Activated CD8-positive, alpha-beta memory T cell treated with anti-CD3 and anti-CD28 coated beads for 36 hours (primary cell): ENCODE data around the gene SLCO6A1. TPM values are rescaled to one million over a fixed set of nuclear protein-coding genes. Genes with fewer than 3 reads are reported as not detected.

Experiments
- CTCF ChIA-PET: fragments of 350-600 bp; sonication (Branson Sonifier 250); formaldehyde crosslinking; loops from one replicate; lab custom pipeline; 2021; ENCODE audit warnings: antibody characterized with exemption; lab: Charles Lee
- POLR2A ChIA-PET: fragments of 350-600 bp; sonication (Branson Sonifier 250); formaldehyde crosslinking; loops from one replicate; lab custom pipeline; 2021; ENCODE audit warnings: antibody characterized with exemption; lab: Charles Lee
- total RNA-seq, 2 experiments: library from RNA; stranded (reverse); gene quantifications; one replicate each; pipeline ENCODE4 v1.2.3, GENCODE V29; 2021

SLCO6A1 gene
- total RNA-seq, 2 experiments from 2014 or later: not detected

GRCh38 chr5:102483736-102484135, 15.1 kb downstream of the SLCO6A1 start:
- ChIA-PET POLR2A (no interaction called here), CTCF (no interaction called here)

GRCh38 chr5:102481054-102481715, 17.6 kb downstream of the SLCO6A1 start:
- ChIA-PET CTCF (no interaction called here), POLR2A (no interaction called here)

- ChIA-PET POLR2A (no interaction called here), CTCF (no interaction called here)
Measured at GRCh38 chr5:102453716-102454115, 45.1 kb downstream of the SLCO6A1 start.

DNA sequence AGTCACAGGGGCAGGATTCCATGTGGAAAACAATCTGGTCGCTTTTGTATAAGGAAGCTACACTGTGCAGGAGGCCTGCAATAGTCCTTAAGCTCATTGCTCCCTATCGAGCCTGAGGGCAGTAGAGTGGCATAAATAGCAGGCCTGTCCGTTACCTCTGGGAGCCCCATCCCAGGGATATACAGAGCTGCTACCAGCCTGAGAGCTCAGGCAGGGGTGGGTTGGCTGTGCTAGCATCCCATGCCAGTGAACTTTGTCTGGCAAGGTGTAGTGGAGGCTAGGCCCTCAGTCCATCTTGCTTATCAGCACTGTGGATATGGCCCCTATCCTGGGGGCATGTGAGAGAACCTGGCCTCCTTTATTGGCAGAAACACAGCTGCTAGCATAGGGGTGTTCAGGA, 47.7 kb downstream of the SLCO6A1 start:
- ChIA-PET POLR2A (no interaction called here), CTCF (no interaction called here)

DNA sequence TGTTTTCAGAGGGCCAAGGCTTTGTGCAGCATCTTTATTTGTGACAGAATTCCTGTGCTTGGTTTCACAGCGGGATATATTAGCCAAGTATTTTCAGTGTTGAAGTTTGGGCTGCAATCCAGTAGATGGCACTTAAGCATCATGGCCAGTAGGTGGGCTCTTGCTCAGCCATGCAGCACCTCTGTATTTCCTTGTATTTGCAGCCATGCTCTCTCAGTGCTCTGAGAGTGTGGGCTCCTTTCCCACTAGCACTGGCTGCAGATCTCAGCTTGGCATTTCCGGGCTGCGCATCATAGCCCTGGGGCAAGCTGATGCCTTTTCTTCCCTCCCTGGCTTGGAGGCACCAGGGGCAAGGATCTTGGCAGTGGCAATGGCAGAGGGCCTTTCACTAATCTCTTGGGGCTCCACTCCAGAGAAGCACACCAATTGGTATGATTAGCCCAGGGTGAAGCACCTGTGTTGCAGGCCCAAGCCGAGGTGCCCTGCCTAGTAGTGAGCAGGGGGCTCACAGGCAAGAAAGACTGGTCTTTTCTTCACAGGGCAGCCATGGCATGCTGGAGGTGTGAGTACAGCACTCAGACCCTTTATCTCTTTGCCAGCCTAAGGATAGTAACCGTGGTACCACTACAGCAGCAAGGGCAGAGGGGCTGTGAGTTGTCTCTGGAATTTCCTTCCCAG, 48.3 kb downstream of the SLCO6A1 start:
- ChIA-PET POLR2A (no interaction called here), CTCF (no interaction called here)

GRCh38 chr5:102433473-102433872, 65.3 kb downstream of the SLCO6A1 start:
- CTCF ChIA-PET: no interaction called here
- POLR2A ChIA-PET: no interaction called here

DNA sequence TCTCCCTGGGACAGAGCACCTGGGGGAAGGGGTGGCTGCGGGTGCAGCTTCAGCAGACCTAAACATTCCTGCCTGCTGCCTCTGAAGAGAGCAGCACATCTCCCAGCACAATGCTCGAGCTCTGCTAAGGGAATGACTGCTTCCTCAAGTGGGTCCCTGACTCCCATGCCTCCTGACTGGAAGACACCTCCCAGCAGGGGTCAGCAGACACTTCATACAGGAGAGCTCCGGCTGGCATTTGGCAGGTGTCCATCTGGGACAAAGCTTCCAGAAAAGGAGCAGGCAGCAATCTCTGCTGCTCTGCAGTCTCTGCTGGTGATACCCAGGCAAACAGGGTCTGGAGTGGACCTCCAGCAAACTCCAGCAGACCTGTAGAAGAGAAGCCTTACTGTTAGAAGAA, 77.2 kb downstream of the SLCO6A1 start:
- ChIA-PET POLR2A (no interaction called here), CTCF (no interaction called here)

DNA sequence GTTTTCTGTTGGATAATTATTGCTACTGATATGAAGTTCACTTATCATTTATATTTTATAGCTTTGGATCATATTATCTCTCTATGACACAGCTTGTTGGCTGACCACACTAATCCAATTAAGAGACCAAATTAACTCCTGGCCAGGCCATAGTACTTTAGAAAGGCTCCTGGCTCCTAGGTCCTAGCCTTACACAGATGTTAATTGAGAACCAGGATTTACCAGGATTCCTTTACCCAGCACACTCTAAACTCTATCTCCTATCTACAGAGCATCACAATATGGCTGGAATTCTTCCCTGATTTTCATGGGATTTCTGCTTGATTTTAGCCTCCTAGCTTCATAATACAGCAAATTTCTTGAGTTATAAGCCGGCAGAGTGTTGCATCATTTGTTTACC, 80.3 kb downstream of the SLCO6A1 start:
- ChIA-PET POLR2A (no interaction called here), CTCF (no interaction called here)

- ChIA-PET CTCF (no interaction called here), POLR2A (no interaction called here)
Measured at GRCh38 chr5:102414448-102414847, 84.4 kb downstream of the SLCO6A1 start.

GRCh38 chr5:102388235-102388634, 110.6 kb downstream of the SLCO6A1 start:
- POLR2A ChIA-PET: no interaction called here
- CTCF ChIA-PET: no interaction called here

DNA sequence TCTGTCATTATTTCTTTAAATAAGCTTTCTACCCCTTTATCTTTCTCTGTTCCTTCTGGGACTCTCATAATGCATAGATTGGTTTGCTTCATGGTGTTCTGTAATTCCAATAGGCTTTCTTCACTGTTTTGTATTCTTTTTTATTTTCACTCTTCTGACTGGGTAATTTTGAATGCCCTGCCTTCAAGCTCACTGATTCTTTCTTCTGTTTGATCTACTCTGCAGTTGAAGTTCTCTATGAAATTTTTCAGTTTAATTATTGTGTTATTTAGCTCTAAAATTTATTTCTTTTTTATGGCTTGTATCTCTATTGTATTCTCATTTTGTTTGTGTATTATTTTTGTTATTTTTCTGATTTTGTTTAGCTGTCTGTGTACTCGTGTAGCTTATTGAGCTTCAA, 113.4 kb downstream of the SLCO6A1 start:
- CTCF ChIA-PET: no interaction called here
- POLR2A ChIA-PET: no interaction called here

GRCh38 chr5:102380174-102380573, 118.6 kb downstream of the SLCO6A1 start:
- CTCF ChIA-PET: no interaction called here
- POLR2A ChIA-PET: no interaction called here

GRCh38 chr5:102375876-102376275, 122.9 kb downstream of the SLCO6A1 start:
- CTCF ChIA-PET: no interaction called here
- POLR2A ChIA-PET: no interaction called here

DNA sequence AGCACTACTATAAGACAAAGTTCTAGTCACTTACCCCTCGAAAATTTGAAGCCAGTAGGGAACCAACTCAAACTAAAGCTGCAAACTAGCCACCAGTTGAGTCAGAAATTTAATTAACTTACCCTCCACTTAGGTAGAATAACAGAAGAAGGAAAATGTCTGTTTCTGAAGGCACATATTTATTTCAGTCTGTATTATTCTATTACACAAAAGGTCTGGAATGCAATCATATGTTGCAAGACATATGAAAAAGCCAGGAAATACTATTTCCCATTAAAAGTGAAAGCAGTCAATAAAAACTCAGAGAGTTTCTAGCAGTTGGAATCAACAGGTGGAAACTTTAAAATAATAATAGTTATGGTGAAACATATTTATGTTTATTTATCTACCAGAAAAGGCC, 123.5 kb downstream of the SLCO6A1 start:
- ChIA-PET POLR2A (no interaction called here), CTCF (no interaction called here)

- CTCF ChIA-PET: no interaction called here
- POLR2A ChIA-PET: no interaction called here
Measured at GRCh38 chr5:102368392-102368791, 130.4 kb downstream of the SLCO6A1 start.

DNA sequence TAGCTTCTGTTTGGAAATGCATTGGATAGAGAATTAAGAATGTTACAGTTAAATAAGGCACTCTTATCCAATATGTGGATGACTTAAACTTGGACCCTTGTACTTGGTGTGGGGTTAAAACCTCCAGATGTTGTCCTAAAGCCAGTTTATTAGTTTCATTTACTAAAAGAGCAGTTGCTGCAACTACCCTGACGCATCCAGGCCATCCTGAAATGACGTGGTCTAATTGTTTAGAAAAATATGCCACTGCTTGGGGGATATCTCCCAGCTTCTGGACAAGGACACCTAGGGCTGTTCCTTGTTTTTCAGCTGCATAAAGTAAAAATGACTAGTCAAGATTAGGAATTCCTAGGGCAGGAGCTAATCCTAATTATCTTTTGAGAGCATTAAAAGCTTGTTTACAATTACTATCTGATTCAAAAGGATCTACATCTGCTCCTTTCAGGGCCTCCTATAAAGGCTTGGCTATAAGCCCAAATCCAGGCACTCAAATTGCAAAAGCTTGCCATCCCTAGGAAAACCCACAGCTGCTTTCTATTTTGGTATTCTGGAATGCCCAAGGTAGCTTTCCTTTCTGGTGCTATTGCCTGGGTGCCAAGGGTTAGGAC, 157.0 kb downstream of the SLCO6A1 start:
- ChIA-PET POLR2A (no interaction called here), CTCF (no interaction called here)

- ChIA-PET POLR2A (no interaction called here), CTCF (no interaction called here)
Measured at GRCh38 chr5:102324714-102325113, 174.1 kb downstream of the SLCO6A1 start.
